HG03175 (cell line): ENCODE measurements around the gene SLC13A5.

Source experiments
- ATAC-seq: cut with Tn5 transposase; IDR thresholded peaks from one replicate; pipeline ENCODE4 v1.9.1; 2021; ENCODE audit warnings: mild to moderate bottlenecking, moderate library complexity; ENCODE audit not compliant: unreplicated experiment

The SLC13A5 gene

GRCh38 chr17:6684881-6685767, 28.0 kb downstream of the SLC13A5 start:
- ATAC-seq = no peak

GRCh38 chr17:6684460-6684783, 28.7 kb downstream of the SLC13A5 start:
- ATAC-seq = no peak

GRCh38 chr17:6683730-6684459, 29.3 kb downstream of the SLC13A5 start:
- no peak for ATAC-seq

GRCh38 chr17:6683081-6683684, 30.0 kb downstream of the SLC13A5 start:
- ATAC-seq = no peak

GRCh38 chr17:6682339-6682738, 30.8 kb downstream of the SLC13A5 start:
- no peak for ATAC-seq

- ATAC-seq = no peak
These were observed 31.5 kb downstream of the SLC13A5 start for GRCh38 chr17:6681671-6682070.

GRCh38 chr17:6681176-6681575, 32.0 kb downstream of the SLC13A5 start:
- no peak for ATAC-seq

GRCh38 chr17:6679241-6679640, 33.9 kb downstream of the SLC13A5 start:
- ATAC-seq = no peak

- ATAC-seq = no peak
These were observed 35.2 kb downstream of the SLC13A5 start for GRCh38 chr17:6677946-6678345.

GRCh38 chr17:6677158-6677831, 35.9 kb downstream of the SLC13A5 start:
- no peak for ATAC-seq

GRCh38 chr17:6676802-6677157, 36.4 kb downstream of the SLC13A5 start:
- ATAC-seq = no peak

GRCh38 chr17:6675201-6675825, 37.9 kb downstream of the SLC13A5 start:
- no peak for ATAC-seq

- no peak for ATAC-seq
These were observed 38.6 kb downstream of the SLC13A5 start for GRCh38 chr17:6674586-6674985.

GRCh38 chr17:6671431-6671830, 41.7 kb downstream of the SLC13A5 start:
- ATAC-seq = no peak

- ATAC-seq = no peak
These were observed 42.2 kb downstream of the SLC13A5 start for GRCh38 chr17:6670999-6671398.

- no peak for ATAC-seq
These were observed 42.6 kb downstream of the SLC13A5 start for GRCh38 chr17:6670571-6670970.

GRCh38 chr17:6669479-6670212, 43.5 kb downstream of the SLC13A5 start:
- no peak for ATAC-seq

- no peak for ATAC-seq
These were observed 44.3 kb downstream of the SLC13A5 start for GRCh38 chr17:6668727-6669425.

GRCh38 chr17:6668219-6668618, 45.0 kb downstream of the SLC13A5 start:
- ATAC-seq = no peak

- ATAC-seq = no peak
These were observed 45.7 kb downstream of the SLC13A5 start for GRCh38 chr17:6667516-6667915.
